ENCODE measurements around the gene U2AF2.

DNA sequence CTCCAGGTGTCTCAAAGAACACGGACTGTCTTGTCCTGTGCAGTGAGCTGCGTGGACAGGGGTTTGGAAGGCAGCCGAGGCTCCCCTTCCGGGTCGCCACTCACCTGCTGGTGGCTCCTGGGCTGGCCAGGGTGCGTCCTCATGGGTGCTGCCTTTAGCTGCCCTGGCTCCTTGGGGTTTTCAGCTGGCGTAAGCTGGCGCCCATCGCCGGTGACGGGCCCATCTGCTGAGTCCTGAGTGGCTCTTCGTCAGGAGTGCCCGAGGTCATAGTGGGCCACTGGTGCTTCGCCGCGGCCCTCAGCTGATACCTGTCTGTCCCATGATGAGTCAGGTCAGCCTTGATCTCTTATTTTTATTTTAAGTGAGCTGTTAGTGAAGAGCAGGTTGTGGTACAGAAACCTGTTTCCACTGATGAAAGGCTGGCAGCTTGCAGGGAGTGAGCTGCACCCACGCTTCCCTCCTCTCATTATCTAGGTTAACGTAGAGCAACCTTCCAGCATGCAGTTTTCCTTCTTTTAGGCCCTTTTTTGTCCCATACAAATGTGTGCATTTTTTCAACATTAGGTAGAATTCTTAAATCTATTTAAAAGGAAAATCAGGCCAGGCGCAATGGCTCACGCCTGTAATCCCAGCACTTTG is 38.6 kb downstream of the U2AF2 start:
- TF ChIP-seq, protein P1, sequence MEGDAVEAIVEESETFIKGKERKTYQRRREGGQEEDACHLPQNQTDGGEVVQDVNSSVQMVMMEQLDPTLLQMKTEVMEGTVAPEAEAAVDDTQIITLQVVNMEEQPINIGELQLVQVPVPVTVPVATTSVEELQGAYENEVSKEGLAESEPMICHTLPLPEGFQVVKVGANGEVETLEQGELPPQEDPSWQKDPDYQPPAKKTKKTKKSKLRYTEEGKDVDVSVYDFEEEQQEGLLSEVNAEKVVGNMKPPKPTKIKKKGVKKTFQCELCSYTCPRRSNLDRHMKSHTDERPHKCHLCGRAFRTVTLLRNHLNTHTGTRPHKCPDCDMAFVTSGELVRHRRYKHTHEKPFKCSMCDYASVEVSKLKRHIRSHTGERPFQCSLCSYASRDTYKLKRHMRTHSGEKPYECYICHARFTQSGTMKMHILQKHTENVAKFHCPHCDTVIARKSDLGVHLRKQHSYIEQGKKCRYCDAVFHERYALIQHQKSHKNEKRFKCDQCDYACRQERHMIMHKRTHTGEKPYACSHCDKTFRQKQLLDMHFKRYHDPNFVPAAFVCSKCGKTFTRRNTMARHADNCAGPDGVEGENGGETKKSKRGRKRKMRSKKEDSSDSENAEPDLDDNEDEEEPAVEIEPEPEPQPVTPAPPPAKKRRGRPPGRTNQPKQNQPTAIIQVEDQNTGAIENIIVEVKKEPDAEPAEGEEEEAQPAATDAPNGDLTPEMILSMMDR (IDR thresholded peaks at IDR 0.05): no peak
- TF ChIP-seq POLR2AphosphoS5 (IDR thresholded peaks at IDR 0.05; ENCODE audit: low read depth, low read length): no peak
